K562 (cell line): ENCODE measurements around the gene GPRIN3. TPM values are rescaled to one million over a fixed set of nuclear protein-coding genes. Genes with fewer than 3 reads are reported as not detected.
A peak's percentile ranks its signal among the peaks of the same experiment; 100 is the strongest.

Source experiments
- ELF1 ChIP-seq: fragments of 200-800 bp; sonication (Bioruptor generic); IDR thresholded peaks from 2 replicates; pipeline ENCODE4 v1.6.1; 2016; ENCODE audit warnings: missing genetic modification characterization, missing compliant biosample characterization
- LARP7 ChIP-seq: fragments of 450-650 bp; IDR thresholded peaks from 2 replicates; pipeline ENCODE4 v1.6.1; 2016
- NR2C2 ChIP-seq, 2 experiments: fragments of 200-800 bp in 1 of 2; sonication (Bioruptor generic) in 1 of 2; sonication (generic) in 1 of 2; formaldehyde crosslinking in 1 of 2; IDR thresholded peaks; 2 replicates each; pipeline versions ENCODE4 v1.6.1 to v1.8.0; 2016 to 2022; ENCODE audit warnings: mild to moderate bottlenecking in 1 of 2, missing compliant biosample characterization in 1 of 2, missing genetic modification characterization in 1 of 2, missing genetic modification reagents in 1 of 2
- RBFOX2 ChIP-seq: fragments of 200-400 bp; formaldehyde crosslinking; IDR thresholded peaks from 2 replicates; pipeline ENCODE4 v1.6.1; 2017; ENCODE audit warnings: low read depth, mild to moderate bottlenecking, low read length, moderate library complexity
- SIN3B ChIP-seq: fragments of 450-650 bp; IDR thresholded peaks from 2 replicates; pipeline ENCODE4 v1.6.1; 2017; ENCODE audit warnings: low read depth, mild to moderate bottlenecking, moderate library complexity
- ZNF143 ChIP-seq: sonication (generic); formaldehyde crosslinking; IDR thresholded peaks from 2 replicates; pipeline ENCODE4 v1.9.0; 2022; ENCODE audit warnings: mild to moderate bottlenecking, missing genetic modification reagents
- ZNF407 ChIP-seq: fragments of 450-650 bp; IDR thresholded peaks from 2 replicates; pipeline ENCODE4 v1.6.1; 2016; ENCODE audit warnings: low read depth
- ZNF551 ChIP-seq: fragments of 250-450 bp; sonication (Bioruptor Pico); IDR thresholded peaks from 2 replicates; pipeline ENCODE4 v1.5.0; 2021; ENCODE audit warnings: mild to moderate bottlenecking, moderate library complexity
- polyA plus RNA-seq, 8 experiments: library from polyadenylated mRNA; depleted of rRNA in 4 of 8; stranded (reverse) in 5 of 8; unstranded in 3 of 8; fragments of >200 nt; fragmentation: Nextera tagmentation in 2 of 8; fragmentation: Illumina TruSeq in 1 of 8; extraction: Ambion mirVana in 2 of 8; extraction: Trizol in 1 of 8; gene quantifications; 2 replicates each; pipeline versions ENCODE4 v1.2.1 to v1.2.3, GENCODE V29; 2011 to 2014; ENCODE audit warnings: inconsistent platforms in 1 of 8, missing spikeins in 1 of 8
- total RNA-seq, 7 experiments: library from RNA; depleted of rRNA in 6 of 7; stranded (reverse); fragments of >200 nt in 6 of 7; fragmentation: Illumina TruSeq in 2 of 7; extraction: Trizol in 2 of 7; gene quantifications; 2 replicates each; pipeline versions ENCODE4 v1.2.1 to v1.2.3, GENCODE V29; 2011 to 2021; ENCODE audit warnings: low replicate concordance in 1 of 7
- TF ChIP-seq, protein P1 (sequence below): fragments of 450-650 bp; IDR thresholded peaks from 2 replicates; pipeline ENCODE4 v1.6.1; 2016; ENCODE audit warnings: mild to moderate bottlenecking, moderate library complexity

GPRIN3 gene
- total and polyA plus RNA-seq, 9 of the 15 experiments (the other 6 are each of a cell fraction or from before 2014, with no cell fraction given), result 0.02 TPM; not detected in 8

GRCh38 chr4:89196745-89197144 lies 110.9 kb downstream of the GPRIN3 start (continued):
- TF ChIP-seq, protein P1, sequence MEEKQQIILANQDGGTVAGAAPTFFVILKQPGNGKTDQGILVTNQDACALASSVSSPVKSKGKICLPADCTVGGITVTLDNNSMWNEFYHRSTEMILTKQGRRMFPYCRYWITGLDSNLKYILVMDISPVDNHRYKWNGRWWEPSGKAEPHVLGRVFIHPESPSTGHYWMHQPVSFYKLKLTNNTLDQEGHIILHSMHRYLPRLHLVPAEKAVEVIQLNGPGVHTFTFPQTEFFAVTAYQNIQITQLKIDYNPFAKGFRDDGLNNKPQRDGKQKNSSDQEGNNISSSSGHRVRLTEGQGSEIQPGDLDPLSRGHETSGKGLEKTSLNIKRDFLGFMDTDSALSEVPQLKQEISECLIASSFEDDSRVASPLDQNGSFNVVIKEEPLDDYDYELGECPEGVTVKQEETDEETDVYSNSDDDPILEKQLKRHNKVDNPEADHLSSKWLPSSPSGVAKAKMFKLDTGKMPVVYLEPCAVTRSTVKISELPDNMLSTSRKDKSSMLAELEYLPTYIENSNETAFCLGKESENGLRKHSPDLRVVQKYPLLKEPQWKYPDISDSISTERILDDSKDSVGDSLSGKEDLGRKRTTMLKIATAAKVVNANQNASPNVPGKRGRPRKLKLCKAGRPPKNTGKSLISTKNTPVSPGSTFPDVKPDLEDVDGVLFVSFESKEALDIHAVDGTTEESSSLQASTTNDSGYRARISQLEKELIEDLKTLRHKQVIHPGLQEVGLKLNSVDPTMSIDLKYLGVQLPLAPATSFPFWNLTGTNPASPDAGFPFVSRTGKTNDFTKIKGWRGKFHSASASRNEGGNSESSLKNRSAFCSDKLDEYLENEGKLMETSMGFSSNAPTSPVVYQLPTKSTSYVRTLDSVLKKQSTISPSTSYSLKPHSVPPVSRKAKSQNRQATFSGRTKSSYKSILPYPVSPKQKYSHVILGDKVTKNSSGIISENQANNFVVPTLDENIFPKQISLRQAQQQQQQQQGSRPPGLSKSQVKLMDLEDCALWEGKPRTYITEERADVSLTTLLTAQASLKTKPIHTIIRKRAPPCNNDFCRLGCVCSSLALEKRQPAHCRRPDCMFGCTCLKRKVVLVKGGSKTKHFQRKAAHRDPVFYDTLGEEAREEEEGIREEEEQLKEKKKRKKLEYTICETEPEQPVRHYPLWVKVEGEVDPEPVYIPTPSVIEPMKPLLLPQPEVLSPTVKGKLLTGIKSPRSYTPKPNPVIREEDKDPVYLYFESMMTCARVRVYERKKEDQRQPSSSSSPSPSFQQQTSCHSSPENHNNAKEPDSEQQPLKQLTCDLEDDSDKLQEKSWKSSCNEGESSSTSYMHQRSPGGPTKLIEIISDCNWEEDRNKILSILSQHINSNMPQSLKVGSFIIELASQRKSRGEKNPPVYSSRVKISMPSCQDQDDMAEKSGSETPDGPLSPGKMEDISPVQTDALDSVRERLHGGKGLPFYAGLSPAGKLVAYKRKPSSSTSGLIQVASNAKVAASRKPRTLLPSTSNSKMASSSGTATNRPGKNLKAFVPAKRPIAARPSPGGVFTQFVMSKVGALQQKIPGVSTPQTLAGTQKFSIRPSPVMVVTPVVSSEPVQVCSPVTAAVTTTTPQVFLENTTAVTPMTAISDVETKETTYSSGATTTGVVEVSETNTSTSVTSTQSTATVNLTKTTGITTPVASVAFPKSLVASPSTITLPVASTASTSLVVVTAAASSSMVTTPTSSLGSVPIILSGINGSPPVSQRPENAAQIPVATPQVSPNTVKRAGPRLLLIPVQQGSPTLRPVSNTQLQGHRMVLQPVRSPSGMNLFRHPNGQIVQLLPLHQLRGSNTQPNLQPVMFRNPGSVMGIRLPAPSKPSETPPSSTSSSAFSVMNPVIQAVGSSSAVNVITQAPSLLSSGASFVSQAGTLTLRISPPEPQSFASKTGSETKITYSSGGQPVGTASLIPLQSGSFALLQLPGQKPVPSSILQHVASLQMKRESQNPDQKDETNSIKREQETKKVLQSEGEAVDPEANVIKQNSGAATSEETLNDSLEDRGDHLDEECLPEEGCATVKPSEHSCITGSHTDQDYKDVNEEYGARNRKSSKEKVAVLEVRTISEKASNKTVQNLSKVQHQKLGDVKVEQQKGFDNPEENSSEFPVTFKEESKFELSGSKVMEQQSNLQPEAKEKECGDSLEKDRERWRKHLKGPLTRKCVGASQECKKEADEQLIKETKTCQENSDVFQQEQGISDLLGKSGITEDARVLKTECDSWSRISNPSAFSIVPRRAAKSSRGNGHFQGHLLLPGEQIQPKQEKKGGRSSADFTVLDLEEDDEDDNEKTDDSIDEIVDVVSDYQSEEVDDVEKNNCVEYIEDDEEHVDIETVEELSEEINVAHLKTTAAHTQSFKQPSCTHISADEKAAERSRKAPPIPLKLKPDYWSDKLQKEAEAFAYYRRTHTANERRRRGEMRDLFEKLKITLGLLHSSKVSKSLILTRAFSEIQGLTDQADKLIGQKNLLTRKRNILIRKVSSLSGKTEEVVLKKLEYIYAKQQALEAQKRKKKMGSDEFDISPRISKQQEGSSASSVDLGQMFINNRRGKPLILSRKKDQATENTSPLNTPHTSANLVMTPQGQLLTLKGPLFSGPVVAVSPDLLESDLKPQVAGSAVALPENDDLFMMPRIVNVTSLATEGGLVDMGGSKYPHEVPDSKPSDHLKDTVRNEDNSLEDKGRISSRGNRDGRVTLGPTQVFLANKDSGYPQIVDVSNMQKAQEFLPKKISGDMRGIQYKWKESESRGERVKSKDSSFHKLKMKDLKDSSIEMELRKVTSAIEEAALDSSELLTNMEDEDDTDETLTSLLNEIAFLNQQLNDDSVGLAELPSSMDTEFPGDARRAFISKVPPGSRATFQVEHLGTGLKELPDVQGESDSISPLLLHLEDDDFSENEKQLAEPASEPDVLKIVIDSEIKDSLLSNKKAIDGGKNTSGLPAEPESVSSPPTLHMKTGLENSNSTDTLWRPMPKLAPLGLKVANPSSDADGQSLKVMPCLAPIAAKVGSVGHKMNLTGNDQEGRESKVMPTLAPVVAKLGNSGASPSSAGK, result peak; percentile 22; the same call in 1 of the 2 replicates
- no peak for TF ChIP-seq LARP7
- no peak for TF ChIP-seq ELF1 (tag)
- TF ChIP-seq NR2C2 (CRISPR knock-in tag; IDR thresholded peaks at IDR 0.05), result no peak
- peak; percentile 37; the same call in 1 of the 2 replicates for TF ChIP-seq NR2C2 (tag; IDR thresholded peaks at IDR 0.05)
- TF ChIP-seq ZNF407, result no peak
- TF ChIP-seq ZNF551, result no peak
- TF ChIP-seq RBFOX2, result no peak
- TF ChIP-seq SIN3B, result no peak
- TF ChIP-seq ZNF143 (CRISPR knock-in tag), result no peak
